CD4-positive, alpha-beta T cell treated with Interleukin-2 at 100 ng/mL for 4 hours (primary cell): ENCODE data around the gene RUBCN.

Experiments used
- DNase-seq: peaks from one replicate; pipeline ENCODE4 v3.0.0-alpha.2; 2020; ENCODE audit warnings: low spot score

Gene RUBCN

DNA sequence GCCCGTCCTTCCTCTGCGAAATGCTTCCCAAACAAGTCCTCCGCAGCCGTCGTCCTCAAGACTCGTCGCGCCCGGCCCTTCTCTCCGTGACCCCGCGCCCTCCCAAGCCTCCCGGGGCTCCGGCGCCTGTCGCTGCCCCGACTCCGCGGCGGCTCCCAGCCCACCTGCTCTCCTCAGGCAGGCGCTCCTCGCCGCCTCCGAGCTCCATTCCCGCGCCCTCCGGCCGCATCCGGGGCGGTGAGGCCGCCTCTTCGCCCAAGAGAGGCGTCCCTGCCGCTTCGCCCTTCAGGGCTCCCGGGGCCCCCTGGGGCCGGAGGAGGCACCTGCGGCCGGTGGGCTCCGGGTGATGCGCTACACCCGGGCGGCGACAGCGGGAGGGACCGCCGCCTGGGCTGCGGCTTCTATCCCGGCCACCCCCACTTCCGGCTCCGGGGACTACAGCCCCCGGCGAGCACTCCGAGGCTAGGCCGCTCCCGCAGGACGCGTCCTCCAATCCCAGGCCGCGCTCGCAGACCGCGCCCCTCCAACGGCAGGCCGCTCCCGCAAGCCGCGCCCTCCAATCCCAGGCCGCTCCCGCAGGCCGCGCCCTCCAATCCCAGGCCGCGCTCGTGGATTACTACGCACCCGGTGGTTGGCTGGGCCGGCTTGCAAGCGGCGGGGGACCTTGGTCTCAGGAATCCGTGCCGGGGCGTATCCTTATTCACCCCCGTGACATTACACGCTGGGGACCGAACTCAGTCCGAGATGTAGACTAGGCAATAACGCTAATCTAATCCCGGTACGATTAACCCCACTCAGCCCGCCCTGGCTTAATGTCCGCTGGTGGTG lies at the start of gene RUBCN:
RUBCN (minus strand) TSS at position 414 of the 828 bp plus-strand sequence; CDS start at position 229, 185 bp downstream.
- DNase-seq, result peak; percentile 94

DNA sequence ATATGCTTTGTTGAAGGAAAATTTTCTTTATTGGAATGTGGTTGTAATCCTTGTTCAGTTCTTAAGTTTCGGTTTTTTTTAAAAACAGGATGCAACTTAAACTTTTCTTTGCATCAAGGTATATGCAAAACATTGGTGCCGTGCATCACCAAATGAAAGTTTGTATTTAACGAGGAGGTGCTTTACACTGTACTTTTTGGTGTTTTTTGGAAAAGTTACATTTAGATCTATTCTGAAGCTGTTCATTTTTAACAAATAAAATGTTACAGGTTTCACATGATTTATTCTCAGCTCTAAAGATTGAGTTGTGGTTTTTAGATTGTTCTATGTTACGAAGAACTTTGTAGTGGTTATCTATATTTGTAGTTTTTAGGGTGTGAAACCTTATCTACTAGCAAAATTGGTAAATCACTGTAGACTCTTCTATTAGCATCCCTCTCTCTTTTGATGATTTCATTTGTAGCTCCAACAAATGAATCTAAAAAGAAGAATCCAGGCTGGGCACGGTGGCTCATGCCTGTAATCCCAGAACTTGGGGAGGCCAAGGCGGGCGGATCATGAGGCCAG lies 47.4 kb upstream of the RUBCN start:
- no peak for DNase-seq

DNA sequence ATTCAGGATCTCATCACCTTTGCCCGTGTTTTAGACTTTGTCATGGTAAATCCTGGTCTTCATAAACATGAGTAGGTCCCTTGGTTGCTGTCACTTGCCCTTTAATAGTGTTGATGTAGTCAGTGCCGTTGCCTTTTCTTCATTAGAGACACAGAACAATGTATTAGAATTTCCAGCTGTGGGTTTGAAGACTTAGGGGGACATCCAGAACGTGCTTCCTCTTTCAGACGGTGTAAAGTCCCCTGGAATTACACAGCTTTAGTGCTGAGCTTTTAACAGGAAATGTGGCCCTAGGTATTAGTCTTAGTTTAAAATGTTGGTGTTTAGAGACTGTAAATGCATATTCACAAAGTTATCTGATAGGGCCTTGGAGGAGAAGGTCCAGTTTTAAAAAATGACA lies 45.5 kb upstream of the RUBCN start:
- DNase-seq, result no peak

DNA sequence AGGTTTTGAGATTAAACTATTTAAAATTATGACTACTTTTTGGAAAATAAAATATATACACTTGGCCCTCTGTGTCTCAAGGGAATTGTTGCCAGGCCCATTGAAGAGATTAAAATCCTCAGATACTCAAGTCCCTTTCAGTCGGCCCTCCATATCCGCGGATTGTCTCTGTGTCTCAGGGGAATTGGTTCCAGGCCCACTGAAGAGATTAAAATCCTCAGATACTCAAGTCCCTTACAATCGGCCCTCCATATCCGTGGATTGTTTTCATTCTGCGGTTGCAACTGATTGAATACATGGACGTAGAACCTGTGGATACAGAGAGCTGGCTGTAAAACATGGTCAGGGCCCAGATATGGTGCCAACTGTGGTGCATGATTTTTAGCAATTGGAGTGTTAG lies 38.6 kb upstream of the RUBCN start:
- DNase-seq, result no peak

DNA sequence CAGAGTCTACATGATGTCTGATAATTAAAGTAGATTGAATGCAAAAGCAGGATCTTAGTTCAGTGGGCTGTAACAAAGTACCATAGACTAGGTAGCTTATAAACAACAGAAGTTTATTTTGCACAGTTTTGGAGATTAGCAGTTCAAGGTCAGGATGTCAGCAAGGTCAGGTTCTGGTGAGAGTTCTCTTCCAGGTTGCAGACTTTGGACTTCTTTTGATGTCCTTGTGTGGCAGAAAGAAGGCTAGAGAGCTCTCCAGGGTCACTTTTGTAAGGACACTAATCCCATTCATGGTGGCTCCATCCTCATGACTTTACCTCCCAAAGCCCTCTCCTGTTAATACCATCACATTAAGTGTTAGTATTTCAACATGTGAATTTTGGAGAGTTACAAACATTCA lies 25.1 kb upstream of the RUBCN start:
- no peak for DNase-seq

DNA sequence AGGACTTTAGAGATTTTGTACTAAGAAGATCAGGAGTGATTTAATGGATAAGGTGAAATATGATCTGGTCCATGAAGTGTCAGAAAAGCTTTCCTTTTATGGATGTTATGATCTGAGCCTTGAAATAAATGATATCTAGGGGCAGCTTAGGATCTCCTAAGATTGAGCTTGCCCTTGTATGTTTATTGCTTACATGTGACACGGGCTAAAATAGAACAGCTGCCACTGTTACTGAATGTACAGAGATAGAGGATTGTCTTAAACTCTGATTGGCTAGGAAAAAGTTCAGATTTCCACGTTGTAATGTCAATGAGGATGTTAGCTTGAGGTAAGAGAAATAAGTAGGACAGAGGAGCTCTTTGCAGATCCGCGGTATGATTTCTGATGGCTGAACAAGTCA lies 21.8 kb upstream of the RUBCN start:
- no peak for DNase-seq

DNA sequence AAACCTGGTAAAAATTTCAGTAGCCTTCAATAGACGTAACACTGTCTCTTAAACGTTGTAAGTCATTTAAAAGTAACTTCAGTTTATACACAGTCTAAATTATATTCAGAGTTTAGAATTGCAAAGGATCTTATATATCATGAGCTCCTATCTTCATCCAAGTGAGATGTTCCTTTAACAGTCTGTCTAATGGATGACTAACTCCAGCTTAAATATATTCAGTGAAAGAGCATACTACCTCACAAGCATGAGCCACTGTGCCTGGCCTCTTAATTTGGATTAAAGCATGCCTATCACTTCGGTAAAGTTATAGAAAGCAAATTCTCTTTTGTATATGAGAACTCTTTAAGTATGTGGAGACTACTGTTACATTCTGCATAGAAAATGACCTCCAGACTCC lies 20.0 kb upstream of the RUBCN start:
- DNase-seq, result no peak

DNA sequence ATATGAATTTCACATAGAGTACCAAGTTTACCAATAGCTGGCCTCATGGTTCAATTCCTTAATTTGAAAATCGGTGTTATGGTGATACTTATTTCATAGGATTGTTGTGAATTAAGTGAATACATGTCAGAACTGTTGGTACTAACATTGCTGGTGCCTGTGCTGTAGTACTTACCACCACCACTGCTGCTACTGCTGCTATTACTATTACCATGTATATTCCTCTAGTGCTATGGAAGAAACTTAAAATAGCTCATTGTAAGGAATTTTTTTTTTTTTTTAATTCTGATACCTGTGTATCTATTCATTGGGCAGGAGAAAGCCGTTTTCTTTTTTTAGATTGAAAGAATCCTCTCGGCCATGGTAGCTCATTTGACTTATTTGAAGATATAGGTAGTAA lies 16.6 kb upstream of the RUBCN start:
- DNase-seq, result no peak

DNA sequence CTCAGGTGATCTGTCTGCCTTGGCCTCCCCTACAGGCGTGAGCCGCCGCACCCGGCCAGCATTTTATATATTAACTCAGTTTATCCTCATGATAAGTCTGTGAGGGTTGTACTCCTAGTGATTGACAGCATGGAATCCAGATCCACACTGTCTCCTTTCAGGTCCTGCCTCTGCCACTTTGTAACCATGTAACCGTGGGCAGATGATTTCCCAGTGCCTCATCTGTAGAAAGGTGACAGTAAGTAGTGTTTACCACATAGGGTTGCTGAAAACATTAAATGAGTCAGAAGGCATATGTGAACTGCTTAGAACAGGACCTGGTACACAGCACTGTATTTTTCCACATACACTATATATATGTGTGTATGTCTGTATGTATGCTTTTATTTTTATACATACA lies 15.4 kb upstream of the RUBCN start:
- DNase-seq, result no peak

DNA sequence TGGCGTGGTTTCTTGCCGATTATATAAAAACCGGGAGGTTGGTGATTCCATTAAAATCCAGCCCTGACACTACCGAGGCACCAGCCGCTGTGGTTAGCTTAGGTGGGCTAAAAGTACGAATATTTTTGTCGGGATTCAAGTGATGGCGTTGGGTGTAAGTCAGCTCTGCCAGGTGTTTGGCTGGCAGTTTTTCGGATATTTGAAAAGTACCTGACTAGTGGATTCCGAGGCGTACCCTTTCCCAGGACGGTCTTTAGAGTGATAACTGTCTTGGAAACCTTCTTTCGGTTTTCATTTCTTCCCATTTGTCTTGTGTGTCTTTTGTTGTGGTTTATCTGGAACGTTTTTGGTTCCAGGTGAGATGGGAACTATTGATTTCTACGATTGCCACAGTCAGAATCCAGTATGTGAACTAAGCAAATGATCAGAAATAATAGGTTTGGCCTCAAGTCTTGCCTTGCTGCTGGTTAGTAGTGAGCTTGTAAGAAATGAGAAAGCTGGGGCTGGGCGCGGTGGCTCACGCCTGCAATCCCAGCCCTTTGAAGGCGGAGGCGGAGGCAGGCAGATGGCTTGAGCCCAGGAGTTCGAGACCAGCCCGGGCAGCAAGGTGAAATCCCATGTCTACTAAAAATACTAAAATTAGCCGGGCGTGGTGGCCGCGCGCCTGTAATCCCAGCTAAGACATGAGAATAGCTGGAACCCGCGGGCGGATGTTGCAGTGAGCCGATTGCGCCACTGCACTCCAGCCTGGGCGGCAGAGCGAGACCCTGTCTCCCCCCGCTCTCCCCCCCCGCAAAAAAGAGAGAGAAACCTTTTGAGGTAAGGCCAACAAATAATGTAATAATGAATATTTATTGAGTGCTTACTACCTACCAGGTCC lies 14.4 kb upstream of the RUBCN start:
- DNase-seq, result peak; percentile 26

DNA sequence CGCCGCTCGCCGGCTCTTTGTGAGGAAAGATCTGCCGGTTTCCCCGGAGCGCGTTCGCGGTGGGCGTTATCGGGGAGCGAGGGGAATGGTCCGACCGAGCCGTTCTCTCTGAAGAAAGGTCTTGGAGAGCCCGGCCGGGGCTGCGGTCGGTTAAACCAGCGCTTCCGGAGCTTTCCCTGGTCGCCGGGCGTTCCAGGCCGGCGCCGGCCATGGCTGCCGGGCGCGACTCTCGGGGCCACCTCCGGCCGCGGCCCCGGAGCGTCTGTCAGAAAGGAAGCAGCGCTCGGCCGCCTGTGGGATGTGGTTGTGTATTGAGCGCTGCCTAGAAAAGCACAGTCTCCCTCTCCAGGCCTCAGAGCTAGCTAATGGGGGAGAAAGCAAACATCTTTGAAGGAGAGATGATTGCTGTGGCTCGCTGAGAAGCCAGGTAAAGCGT lies 13.7 kb upstream of the RUBCN start:
- DNase-seq, result peak; percentile 65

DNA sequence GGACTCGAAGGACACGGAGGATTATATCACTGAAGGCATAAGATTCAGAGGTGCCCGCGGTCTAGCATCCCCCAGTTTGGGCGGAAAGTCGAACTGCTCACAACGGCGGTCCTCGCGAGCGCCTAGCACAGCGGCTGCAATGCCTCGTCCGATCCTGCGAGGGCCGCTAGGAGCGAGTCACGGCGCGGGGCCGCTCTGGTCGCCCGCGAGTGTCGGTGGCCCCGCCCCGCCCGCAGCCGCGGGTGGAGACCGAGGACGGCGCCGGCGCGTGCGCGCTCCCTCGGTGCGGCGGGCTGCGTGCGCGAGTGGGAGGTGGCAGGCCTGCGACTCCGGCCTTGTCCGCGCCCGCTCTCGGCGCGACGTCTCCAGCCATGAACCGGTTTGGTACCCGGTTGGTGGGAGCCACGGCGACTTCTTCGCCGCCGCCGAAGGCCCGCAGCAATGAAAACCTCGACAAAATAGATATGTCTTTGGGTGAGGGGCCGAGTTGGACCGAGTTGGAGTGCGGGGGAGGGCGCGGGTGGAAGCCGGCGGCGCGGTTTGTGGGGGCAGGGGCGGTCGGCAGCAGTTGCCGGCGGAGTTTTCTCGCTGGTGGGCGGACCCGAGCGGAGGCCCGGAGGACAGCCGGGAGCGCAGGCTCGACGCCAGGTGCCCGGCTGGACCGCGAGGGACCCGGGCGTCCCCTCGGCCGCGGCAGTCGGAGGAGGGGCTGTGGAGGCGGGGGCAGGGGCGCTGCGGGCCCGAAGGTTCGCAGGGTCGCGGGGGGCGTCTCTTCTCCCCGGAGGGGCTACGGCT lies 13.1 kb upstream of the RUBCN start, which contains the start of gene FYTTD1:
FYTTD1 (plus strand) TSS at position 283 of the 795 bp plus-strand sequence; CDS start at position 372, 89 bp downstream.
- DNase-seq, result peak; percentile 90

DNA sequence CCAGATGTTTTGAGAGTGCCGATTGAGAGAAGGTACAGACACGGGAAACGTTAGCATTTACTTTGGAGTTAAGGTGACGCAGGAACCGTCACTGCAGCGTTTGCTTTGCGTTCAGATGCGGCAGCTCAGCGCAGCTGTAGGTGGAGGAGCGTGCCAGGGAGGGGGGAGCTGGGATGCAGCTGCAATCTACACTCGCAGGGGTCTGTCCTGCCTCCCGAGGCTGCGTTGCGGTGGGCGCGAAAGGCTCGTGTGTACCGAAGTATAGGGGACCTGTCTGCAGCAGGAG lies 12.6 kb upstream of the RUBCN start:
- DNase-seq, result peak; percentile 60

DNA sequence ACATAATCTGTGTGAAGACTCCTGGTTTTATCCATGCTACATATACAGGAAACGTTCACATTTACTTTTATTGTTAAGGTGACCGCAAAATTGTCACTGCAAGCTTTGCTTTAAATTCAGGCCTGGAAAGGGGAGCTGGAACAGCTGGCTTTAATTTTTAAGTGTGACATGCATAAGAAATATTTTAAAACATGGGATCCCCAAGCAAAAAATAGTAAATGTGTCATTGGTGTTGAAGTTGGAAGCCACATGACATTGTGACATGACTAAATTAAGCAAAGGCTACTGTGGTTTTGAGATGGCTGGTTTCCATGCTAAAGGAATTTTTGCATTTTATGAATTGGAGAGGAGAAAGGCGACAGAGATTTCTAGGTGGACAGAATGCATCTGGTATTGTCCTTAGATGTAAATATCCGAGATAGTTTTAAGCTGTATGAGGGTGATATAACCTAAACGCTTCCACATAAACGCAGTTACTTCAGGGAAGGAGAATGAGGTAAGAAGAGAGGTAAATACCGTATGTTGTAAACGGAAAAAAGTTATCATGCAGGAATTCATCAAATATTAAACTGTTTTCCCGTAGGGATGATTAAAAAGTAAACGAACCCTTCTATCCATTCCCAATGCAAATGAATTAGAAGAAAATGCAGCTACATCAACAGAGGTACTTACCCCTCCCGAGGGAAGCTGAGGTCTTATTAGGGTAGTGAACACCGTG lies 12.1 kb upstream of the RUBCN start:
- DNase-seq, result no peak

DNA sequence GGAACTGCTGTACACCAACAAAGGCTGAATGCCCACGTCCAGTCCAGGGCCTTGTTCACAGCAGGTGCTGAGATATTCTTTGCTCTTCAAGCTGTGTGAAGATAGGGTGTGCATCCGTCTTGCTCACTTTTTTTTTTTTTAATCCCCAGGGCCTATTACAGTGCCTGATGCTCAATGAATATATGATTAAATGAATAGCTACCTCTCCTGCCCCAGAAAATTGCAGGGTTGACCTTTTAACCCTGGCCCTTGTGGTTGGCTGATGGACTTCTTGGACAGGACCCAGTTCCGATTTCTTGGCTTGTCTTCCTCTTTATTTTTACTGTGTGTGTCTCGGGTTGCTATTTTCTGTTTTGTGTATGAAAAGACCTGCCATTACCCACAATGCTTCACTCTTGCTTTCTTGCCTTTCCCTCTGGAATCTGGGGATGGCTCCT lies 10.1 kb upstream of the RUBCN start:
- DNase-seq, result no peak

DNA sequence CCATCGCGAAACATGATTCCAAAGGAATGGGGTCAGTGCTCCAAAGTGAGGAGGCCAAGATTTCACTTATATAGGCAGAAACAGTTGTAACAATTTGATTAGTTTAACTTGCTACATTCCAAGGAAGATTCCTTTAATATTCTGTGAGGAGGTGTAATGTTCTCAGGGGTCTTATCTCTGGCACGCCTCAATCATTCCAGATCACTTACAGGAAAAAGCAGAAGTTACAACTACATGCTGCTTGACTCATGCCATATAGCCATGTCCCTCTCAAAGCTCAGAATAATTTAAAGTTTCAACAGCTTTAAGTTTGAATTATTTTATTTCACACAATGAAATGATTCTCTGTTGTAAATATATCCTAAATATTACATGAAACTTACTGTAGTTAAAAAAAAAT lies 9.5 kb upstream of the RUBCN start:
- no peak for DNase-seq

DNA sequence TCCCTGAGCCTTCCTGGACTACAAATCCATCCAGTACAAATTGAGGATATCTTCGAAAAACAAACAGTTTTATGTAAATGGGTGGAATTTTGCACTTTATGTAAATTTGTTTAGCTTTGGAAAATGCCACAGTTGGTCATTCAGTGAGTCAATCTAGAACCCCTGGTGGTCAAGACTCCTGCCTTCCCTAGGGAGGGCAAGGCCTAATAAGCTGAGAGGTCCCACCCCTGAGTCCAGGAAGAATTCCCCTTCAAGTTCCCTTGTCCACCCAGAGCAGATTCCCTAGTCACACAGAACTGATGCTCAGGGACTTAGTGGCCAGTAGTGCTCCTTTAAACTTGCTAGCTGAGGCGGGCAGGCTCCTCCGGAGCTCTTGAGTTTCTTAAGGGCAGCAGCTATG lies 6.1 kb upstream of the RUBCN start:
- DNase-seq, result no peak

DNA sequence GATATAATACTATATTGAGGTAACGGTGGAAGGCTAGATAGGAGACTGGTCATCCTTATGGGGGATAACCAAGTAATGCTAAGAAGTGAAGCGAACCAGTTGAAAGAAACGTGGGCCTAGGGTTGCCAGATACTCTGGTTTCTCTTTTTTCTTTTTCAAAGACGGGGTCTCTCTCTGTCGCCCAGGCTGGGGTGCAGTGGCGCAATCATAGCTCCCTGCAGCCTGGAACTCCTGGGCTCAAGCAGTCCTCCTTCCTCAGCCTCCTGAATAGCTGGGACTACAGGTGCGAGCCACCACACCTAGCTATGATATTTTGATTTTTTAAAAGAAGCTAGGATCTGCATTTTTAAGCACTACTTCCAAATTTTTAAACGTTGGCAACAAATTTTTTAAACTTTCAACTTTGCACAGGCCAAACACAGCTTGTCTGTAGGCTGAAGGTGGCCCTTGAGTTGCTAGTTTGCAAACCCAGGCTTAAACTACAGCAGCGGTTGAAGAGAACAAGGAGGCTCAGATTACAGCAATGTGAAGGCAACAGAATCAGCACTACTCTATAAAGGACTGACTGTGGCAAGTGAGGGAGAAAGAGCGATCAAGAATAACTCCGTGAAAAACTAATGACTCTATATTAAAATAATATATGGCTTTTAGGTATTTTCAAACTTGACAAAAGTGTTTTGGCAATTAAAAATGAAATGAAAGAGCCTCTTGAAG lies 1.2 kb upstream of the RUBCN start:
- no peak for DNase-seq

DNA sequence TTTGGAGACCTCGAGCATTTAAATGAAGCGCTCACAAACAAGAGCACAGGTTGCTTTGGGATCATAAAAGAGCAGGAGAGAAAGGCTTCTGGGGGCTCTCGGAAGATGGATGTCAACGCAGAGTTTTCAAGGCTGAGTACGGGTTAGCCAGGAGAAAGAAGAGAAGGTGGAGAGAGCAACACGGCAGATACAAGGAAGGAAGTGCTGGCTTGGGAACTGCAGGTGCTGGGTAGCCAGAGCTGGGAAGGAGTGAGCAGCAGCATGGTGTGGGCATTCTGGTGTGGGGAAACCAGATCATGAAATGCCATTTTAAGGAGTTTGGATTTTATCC lies 580 bp upstream of the RUBCN start:
- DNase-seq, result no peak

DNA sequence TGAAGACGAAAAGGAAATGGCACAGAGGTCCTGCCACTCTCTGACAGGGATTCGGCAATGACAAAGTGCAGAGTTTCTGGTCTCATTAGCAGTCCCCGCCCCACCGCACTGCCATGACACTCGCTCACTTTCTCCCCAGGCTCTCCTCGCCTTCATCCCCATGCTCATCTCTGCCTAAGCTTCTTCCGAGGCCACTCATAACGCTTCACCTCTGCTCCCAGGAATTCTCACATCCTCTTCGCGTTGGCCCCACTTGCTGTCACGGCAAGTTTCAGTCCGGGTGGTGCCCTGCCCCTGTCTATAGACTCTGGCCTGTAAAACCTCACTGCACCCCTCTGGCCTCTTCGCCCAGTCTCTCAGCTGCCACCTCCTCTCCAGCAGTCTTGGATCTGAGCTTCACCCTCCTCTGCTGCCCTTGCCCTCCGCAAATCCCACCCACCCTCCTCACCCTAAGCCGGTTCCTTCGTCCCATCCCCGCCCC lies 654 bp downstream of the RUBCN start:
- DNase-seq, result peak; percentile 23
